ENCODE data around the gene MUC12. TPM values are rescaled to one million over a fixed set of nuclear protein-coding genes. Genes with fewer than 3 reads are reported as not detected.
"Not testable (repeated sequence)": the region's sequence is repeated elsewhere in the genome, so short reads cannot be mapped to it uniquely, and the experiment has no call there.

The MUC12 gene
- total and polyA plus RNA-seq, 2 of the 13 experiments (the other 11 are each of a cell fraction or from before 2014, with no cell fraction given) = not detected

- Histone ChIP-seq H2AFZ (ENCODE audit: low read length) (no peak overlapping the region), H3K36me3 (replicated peaks in 1 of 2; ENCODE audit: control insufficient read depth in 1 of 2, insufficient read depth in 2 of 2, low read length in 2 of 2) (no peaks in the 10 kb centered on the region), H3K27me3 (ENCODE audit: control insufficient read depth in 1 of 2, insufficient read depth in 2 of 2, low read length in 2 of 2) (peaks cover 0 to 22% of the 10 kb centered on the region in 2 experiments; a peak in 3 of 5 replicates), H3K4me1 (ENCODE audit: insufficient read depth, low read length) (no peaks in the 10 kb centered on the region), H3K9me3 (ENCODE audit: low read length) (no peaks in the 10 kb centered on the region), H3K4me3 (replicated peaks in 1 of 3; ENCODE audit: insufficient read depth in 1 of 3, low read depth in 2 of 3, low read length in 3 of 3) (no peak overlapping the region), H3K9ac (ENCODE audit: insufficient read depth, low read depth, low read length) (no peak overlapping the region), H3K79me2 (ENCODE audit: insufficient read depth, low read length) (no peaks in the 10 kb centered on the region), H3K27ac (ENCODE audit: extremely low read length, insufficient read depth, low read length) (no peak overlapping the region), H4K20me1 (ENCODE audit: insufficient read depth, low read length) (0 out of 2 replicates have a peak, but pooled peaks cover 3% of the 10 kb centered on the region), H3K4me2 (ENCODE audit: low read depth, low read length) (no peak overlapping the region)
- 23% methylated on average over 5 of the region's 5 CpGs for WGBS (ENCODE audit: low lambda C conversion rate)
- in situ Hi-C loops (cut with HindIII; ENCODE audit: extremely low pct_ligation_motif_present, low pct_unique_long_range_greater_than_20kb) (loop anchor here (25.0 kb wide), 1 partner anchor 299 kb away; no protein-coding TSS in a partner anchor), intact Hi-C loops (cut with micrococcal nuclease; ENCODE audit: unreplicated experiment) (no loop called here)
- ChIA-PET CTCF (ENCODE audit: low intra/inter-chr PET ratio, low total read pairs) (interaction anchor here (3.1 kb wide), 1 partner anchor 164 kb away, joined by 28 read pairs; the partner anchor contains the start of gene ACHE), POLR2A (no interaction called here)
- FAIRE-seq (no peak), ATAC-seq (no peak), DNase-seq (ENCODE audit: low spot score) (no peak)
- TF ChIP-seq SALL2 (CRISPR knock-in tag; IDR thresholded peaks at IDR 0.05) (no peak), CEBPG (CRISPR knock-in tag; IDR thresholded peaks at IDR 0.05) (no peak), ZNF282 (IDR thresholded peaks at IDR 0.05; ENCODE audit: partially characterized antibody) (no peak), MEIS2 (CRISPR knock-in tag; IDR thresholded peaks at IDR 0.05) (no peak), GMEB2 (CRISPR knock-in tag; IDR thresholded peaks at IDR 0.05; ENCODE audit: low read depth) (no peak)
- no TSS peak for BruUV-seq (replicated peaks)
Measured at GRCh38 chr7:101060992-101061391, 91.6 kb downstream of the MUC12 start.

GRCh38 chr7:101064176-101064550, 94.8 kb downstream of the MUC12 start:
- H3K4me3 ChIP-seq (replicated peaks in 1 of 3; ENCODE audit: insufficient read depth in 1 of 3, low read depth in 2 of 3, low read length in 3 of 3); DNase-seq (ENCODE audit: low spot score); ATAC-seq; CTCF ChIA-PET (ENCODE audit: low intra/inter-chr PET ratio, low total read pairs); H3K79me2 ChIP-seq (ENCODE audit: insufficient read depth, low read length); H4K20me1 ChIP-seq (ENCODE audit: insufficient read depth, low read length); H3K4me1 ChIP-seq (ENCODE audit: insufficient read depth, low read length); POLR2A ChIA-PET; BruUV-seq (replicated peaks); FAIRE-seq; H3K9ac ChIP-seq (ENCODE audit: insufficient read depth, low read depth, low read length); H3K9me3 ChIP-seq (ENCODE audit: low read length); H3K4me2 ChIP-seq (ENCODE audit: low read depth, low read length); H2AFZ ChIP-seq (ENCODE audit: low read length); H3K27ac ChIP-seq (ENCODE audit: extremely low read length, insufficient read depth, low read length); H3K36me3 ChIP-seq (replicated peaks in 1 of 2; ENCODE audit: control insufficient read depth in 1 of 2, insufficient read depth in 2 of 2, low read length in 2 of 2); intact Hi-C loops (cut with micrococcal nuclease; ENCODE audit: unreplicated experiment): not testable (repeated sequence)
- WGBS (ENCODE audit: low lambda C conversion rate) = 25% methylated on average over 9 of the region's 9 CpGs
- peaks cover 0 to 36% of the 10 kb centered on the region in 2 experiments; a peak in 3 of 5 replicates for H3K27me3 ChIP-seq (ENCODE audit: control insufficient read depth in 1 of 2, insufficient read depth in 2 of 2, low read length in 2 of 2)
- in situ Hi-C loops (cut with HindIII; ENCODE audit: extremely low pct_ligation_motif_present, low pct_unique_long_range_greater_than_20kb) = loop anchor here (25.0 kb wide), 1 partner anchor 302 kb away; no protein-coding TSS in a partner anchor
- TF ChIP-seq MNT (IDR thresholded peaks at IDR 0.05) = peak; percentile 71

Data from HepG2 (cell line).